Neutrophil (primary cell): ENCODE data around the gene IQCB1.
"Not testable (repeated sequence)": the region's sequence is repeated elsewhere in the genome, so short reads cannot be mapped to it uniquely, and the experiment has no call there.

ENCODE experiments used
- H3K27ac ChIP-seq: fragments of 200-600 bp; sonication (generic); 2 replicates; pipeline ENCODE4 v1.5.1; 2016; ENCODE audit warnings: mild to moderate bottlenecking, moderate library complexity
- H3K27me3 ChIP-seq: fragments of 200-600 bp; sonication (generic); 2 replicates; pipeline ENCODE4 v1.6.0; 2016; ENCODE audit warnings: mild to moderate bottlenecking
- H3K36me3 ChIP-seq: fragments of 200-600 bp; sonication (generic); 2 replicates; pipeline ENCODE4 v1.5.1; 2017
- H3K4me1 ChIP-seq, 2 experiments: fragments of 200-600 bp in 1 of 2; sonication (generic) in 1 of 2; 1 replicate in 1 of 2; 2 replicates in 1 of 2; pipeline versions ENCODE4 v1.5.1 to v1.6.1; 2013 to 2016; ENCODE audit warnings: low read depth in 1 of 2, low read length in 1 of 2, mild to moderate bottlenecking in 1 of 2, moderate library complexity in 1 of 2; ENCODE audit not compliant: control insufficient read depth in 1 of 2, insufficient read depth in 1 of 2
- H3K4me3 ChIP-seq, 2 experiments: fragments of 200-600 bp in 1 of 2; sonication (generic) in 1 of 2; 1 replicate in 1 of 2; 2 replicates in 1 of 2; pipeline ENCODE4 v1.5.1; 2013 to 2016; ENCODE audit warnings: low read depth in 1 of 2, low read length in 1 of 2, mild to moderate bottlenecking in 1 of 2, moderate library complexity in 1 of 2
- H3K9me3 ChIP-seq: fragments of 200-600 bp; sonication (generic); 2 replicates; pipeline ENCODE4 v1.5.1; 2016
- CTCF ChIP-seq: fragments of 200-600 bp; sonication (generic); IDR thresholded peaks from 2 replicates; pipeline ENCODE4 v1.5.1; 2016; ENCODE audit warnings: antibody characterized with exemption

The IQCB1 gene

DNA sequence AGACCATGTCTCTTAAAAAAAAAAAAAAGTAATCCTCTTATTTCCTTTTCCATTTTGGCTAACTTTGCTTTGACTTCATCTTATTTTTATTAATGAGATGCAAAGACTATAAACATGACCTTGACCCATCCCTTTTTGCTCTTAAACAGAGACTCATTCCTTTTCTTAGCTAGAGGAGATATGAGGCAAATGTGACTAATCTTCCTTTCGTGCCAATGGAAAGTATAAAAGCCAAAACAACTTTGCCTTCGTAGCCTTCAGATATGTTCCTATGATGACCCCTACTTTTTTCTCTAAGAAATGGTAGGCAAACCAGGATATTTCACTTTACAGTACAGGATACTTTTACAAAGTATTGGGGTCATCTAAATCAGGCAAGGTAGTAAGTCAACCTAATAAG lies 48.4 kb downstream of the IQCB1 start:
- Histone ChIP-seq H3K4me3 (no peak overlapping the region), H3K27ac (no peak overlapping the region), H3K4me1 (no peaks in the 10 kb centered on the region), H3K36me3 (peaks cover 48% of the 10 kb centered on the region), H3K9me3 (no peaks in the 10 kb centered on the region), H3K27me3 (no peaks in the 10 kb centered on the region)
- no peak for TF ChIP-seq CTCF

DNA sequence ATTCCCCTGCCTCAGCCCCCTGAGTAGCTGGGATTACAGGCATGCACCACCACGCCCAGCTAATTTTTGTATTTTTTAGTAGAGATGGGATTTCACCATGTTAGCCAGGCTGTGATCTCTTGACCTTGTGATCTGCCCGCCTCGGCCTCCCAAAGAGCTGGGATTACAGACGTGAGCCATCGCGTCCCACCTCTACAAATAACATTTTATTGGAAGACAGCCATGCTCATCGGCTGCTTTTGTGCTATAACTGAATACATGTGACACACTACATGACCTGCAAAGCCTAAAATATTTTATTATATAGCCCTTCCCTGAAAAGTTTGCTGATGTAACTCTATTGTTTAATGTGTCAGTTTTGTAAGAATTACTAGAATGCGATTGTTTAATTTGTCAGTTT lies 52.1 kb downstream of the IQCB1 start:
- H3K36me3 ChIP-seq, result peaks cover 50% of the 10 kb centered on the region
- not testable (repeated sequence) for H3K4me3 ChIP-seq, H3K27ac ChIP-seq, H3K27me3 ChIP-seq, H3K9me3 ChIP-seq, H3K4me1 ChIP-seq

DNA sequence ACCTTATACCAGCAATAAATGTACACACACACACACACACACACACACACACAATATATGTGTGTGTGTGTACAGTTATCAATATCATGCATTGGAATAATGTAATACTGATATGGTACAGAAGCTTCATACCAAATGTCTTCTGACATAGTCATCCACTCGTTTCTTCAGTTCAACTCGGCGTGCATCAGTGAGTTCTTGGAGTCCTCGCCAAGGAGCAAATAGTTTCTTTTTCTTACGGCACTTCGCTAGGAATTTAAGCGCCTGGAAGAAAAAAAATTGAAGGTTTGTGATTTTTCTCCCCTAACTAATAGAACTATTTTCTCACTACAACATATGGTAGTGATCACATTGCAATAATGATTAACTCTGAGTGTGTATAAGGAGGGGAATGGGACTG lies 53.2 kb downstream of the IQCB1 start:
- no peaks in the 10 kb centered on the region for H3K9me3 ChIP-seq
- no peaks in the 10 kb centered on the region for H3K27me3 ChIP-seq
- H3K27ac ChIP-seq, result no peak overlapping the region
- no peak for TF ChIP-seq CTCF
- H3K36me3 ChIP-seq, result peaks cover 44% of the 10 kb centered on the region
- no peak overlapping the region for H3K4me3 ChIP-seq
- no peaks in the 10 kb centered on the region for H3K4me1 ChIP-seq

DNA sequence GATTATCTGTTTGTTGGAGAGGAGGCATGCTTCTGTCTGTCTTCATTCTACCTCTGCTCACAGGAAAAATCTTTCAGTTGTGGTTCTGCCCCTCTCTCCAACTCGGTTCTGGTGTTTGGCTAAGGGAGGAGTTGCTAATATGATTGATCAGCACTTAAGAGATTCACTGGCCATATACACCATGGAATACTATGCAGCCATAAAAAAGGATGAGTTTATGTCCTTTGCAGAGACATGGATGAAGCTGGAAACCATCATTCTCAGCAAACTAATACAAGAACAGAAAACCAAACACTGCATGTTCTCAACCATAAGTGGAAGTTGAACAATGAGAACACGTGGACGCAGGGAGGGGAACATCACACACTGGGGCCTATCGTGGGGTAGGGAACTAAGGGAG lies 59.8 kb downstream of the IQCB1 start:
- H3K27ac ChIP-seq, result not testable (repeated sequence)

DNA sequence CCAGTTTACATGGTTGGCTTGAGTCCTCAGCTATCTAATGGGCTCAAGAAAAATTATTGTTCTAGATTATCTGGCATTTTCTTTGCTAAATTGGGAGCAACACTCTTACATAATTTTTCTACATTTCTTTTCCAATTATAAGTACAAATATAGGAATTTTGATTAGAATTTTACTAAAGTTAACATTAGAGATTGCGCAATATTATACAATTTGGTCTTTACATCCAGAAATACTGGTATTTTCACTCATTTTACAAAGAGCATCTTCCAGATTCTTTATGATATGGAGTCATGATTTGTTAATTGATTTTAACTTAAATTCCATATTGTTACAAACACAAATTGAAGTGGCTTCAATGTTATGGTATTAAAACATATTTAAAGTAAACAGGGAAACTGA lies 65.6 kb downstream of the IQCB1 start:
- no peaks in the 10 kb centered on the region for H3K27me3 ChIP-seq
- TF ChIP-seq CTCF, result no peak
- peaks cover 8 to 15% of the 10 kb centered on the region in 2 experiments for H3K4me1 ChIP-seq
- no peak overlapping the region for H3K27ac ChIP-seq
- H3K36me3 ChIP-seq, result peaks cover 15% of the 10 kb centered on the region
- H3K9me3 ChIP-seq, result no peaks in the 10 kb centered on the region
- no peak overlapping the region for H3K4me3 ChIP-seq

More for the DNA sequence above, 59.8 kb downstream of the IQCB1 start:
- H3K4me3 ChIP-seq, H3K27me3 ChIP-seq, H3K9me3 ChIP-seq: not testable (repeated sequence)
- peaks cover 8 to 15% of the 10 kb centered on the region in 2 experiments for H3K4me1 ChIP-seq
- H3K36me3 ChIP-seq, result peaks cover 21% of the 10 kb centered on the region

GRCh38 chr3:121768452-121768851 lies 66.4 kb downstream of the IQCB1 start:
- no peak for TF ChIP-seq CTCF
- Histone ChIP-seq H3K27me3 (no peaks in the 10 kb centered on the region), H3K36me3 (peaks cover 15% of the 10 kb centered on the region), H3K4me1 (peaks cover 8 to 15% of the 10 kb centered on the region in 2 experiments), H3K9me3 (no peaks in the 10 kb centered on the region), H3K27ac (peak overlapping the region; percentile 24), H3K4me3 (no peak overlapping the region)
